ENCODE results near the gene LTBP1. TPM values are rescaled to one million over a fixed set of nuclear protein-coding genes. Genes with fewer than 3 reads are reported as not detected.
A peak's percentile ranks its signal among the peaks of the same experiment; 100 is the strongest.

The LTBP1 gene
- total RNA-seq, 1 experiment from 2014 or later: 28.5 TPM

DNA sequence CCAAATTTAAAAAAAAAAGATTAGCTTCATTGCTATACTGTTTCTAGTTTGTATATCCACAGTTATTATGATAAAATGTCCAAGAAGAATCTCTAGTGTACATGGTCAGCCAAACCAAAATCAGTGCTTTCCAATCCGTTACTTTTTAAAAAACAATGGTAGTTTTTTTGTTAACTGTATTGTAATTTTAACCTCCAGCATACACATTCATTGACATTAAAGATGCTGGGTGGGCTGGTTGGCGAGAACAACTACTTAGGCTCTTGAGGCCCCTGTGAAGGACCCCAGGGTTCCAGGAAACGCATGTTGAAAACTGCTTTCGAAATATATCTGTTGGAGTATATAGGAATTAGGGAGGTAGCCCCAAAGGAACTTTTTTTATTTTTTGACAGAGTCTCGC, 422.4 kb downstream of the LTBP1 start:
- H3K79me2 ChIP-seq (ENCODE audit: insufficient read depth, low read length): no peaks in the 10 kb centered on the region
- H2BK15ac ChIP-seq (ENCODE audit: low read depth, low read length): no peak overlapping the region
- no peak overlapping the region for H3K9ac ChIP-seq (ENCODE audit: extremely low read depth, insufficient read length, low read length)
- H3K79me1 ChIP-seq (ENCODE audit: insufficient read depth, low read depth, low read length, poor library complexity, severe bottlenecking): no peaks in the 10 kb centered on the region
- H4K8ac ChIP-seq (replicated peaks; ENCODE audit: insufficient read length, low read depth, low read length): no peak overlapping the region
- H4K91ac ChIP-seq (ENCODE audit: insufficient read length, low read depth, low read length): no peak overlapping the region
- Mint-ChIP-seq H3K4me1 (no peaks in the 10 kb centered on the region), H3K27ac (peak overlapping the region in 1 of 3 experiments; percentile 52; a peak in 2 of 7 replicates), H3K27me3 (ENCODE audit: low read depth) (no peaks in the 10 kb centered on the region), H3K4me3 (no peak overlapping the region), H3K36me3 (ENCODE audit: insufficient read depth in 1 of 3, low read depth in 3 of 3) (no peaks in the 10 kb centered on the region), H3K9me3 (no peaks in the 10 kb centered on the region)
- H4K5ac ChIP-seq (ENCODE audit: insufficient read length, low read depth, low read length): no peak overlapping the region
- H3K9me3 ChIP-seq (ENCODE audit: control insufficient read depth, low read depth, low read length): no peaks in the 10 kb centered on the region
- no peak for DNase-seq
- H3K23me2 ChIP-seq (ENCODE audit: insufficient read length, low read depth, low read length, poor library complexity, severe bottlenecking): no peaks in the 10 kb centered on the region
- H2BK120ac ChIP-seq (ENCODE audit: low read depth, low read length, poor library complexity, severe bottlenecking): no peak overlapping the region
- H2AFZ ChIP-seq (ENCODE audit: low read length): no peak overlapping the region
- H3T11ph ChIP-seq (ENCODE audit: low read length): no peak overlapping the region
- no peak overlapping the region for H3K18ac ChIP-seq (ENCODE audit: insufficient read length, low read depth, low read length)
- H3K4me2 ChIP-seq (ENCODE audit: insufficient read depth, insufficient read length, low read length): no peak overlapping the region
- no peak overlapping the region for H3K4ac ChIP-seq (ENCODE audit: low read depth, low read length)
- no CpG with 5 or more reads among the region's 5 CpGs for whole genome bisulfite sequencing (ENCODE audit: extremely low coverage, insufficient read length, low lambda C conversion rate)
- H4K20me1 ChIP-seq (ENCODE audit: control insufficient read depth, insufficient read depth, insufficient read length): no peaks in the 10 kb centered on the region
- TF ChIP-seq CTCF (conservative IDR thresholded peaks at IDR 0.05): no peak
- H2BK5ac ChIP-seq (ENCODE audit: insufficient read length, low read length): no peak overlapping the region
- no peak overlapping the region for H3K14ac ChIP-seq (ENCODE audit: insufficient read depth, low read length)
- H2BK20ac ChIP-seq (ENCODE audit: low read depth, low read length, poor library complexity, severe bottlenecking): no peak overlapping the region
- no peak overlapping the region for H2BK12ac ChIP-seq (ENCODE audit: insufficient read length, low read depth, low read length)
- H3K4me1 ChIP-seq (ENCODE audit: insufficient read depth, low read length): no peaks in the 10 kb centered on the region
- no peak overlapping the region for H3K23ac ChIP-seq (ENCODE audit: insufficient read length, low read depth, low read length)
- no peaks in the 10 kb centered on the region for H3K27me3 ChIP-seq (ENCODE audit: insufficient read depth, low read length)
- H2AK5ac ChIP-seq (ENCODE audit: insufficient read length, low read length): no peak overlapping the region
- no peak overlapping the region for H3K56ac ChIP-seq (ENCODE audit: insufficient read length, low read depth, low read length)
- H3K27ac ChIP-seq (ENCODE audit: insufficient read length, low read depth, low read length): no peak overlapping the region
